Measurements from ENCODE around the gene THADA. TPM values are rescaled to one million over a fixed set of nuclear protein-coding genes. Genes with fewer than 3 reads are reported as not detected.
"Not testable (repeated sequence)": the region's sequence is repeated elsewhere in the genome, so short reads cannot be mapped to it uniquely, and the experiment has no call there.

Gene THADA
- total and polyA plus RNA-seq, 12 donors, result 7.5 to 18.0 (median 15.2) TPM

GRCh38 chr2:43557196-43557595, 38.6 kb downstream of the THADA start:
- H3K36me3 ChIP-seq, result peaks cover 0 to 98% (median 27%) of the 10 kb centered on the region in 9 donors
- TF ChIP-seq, protein P1, sequence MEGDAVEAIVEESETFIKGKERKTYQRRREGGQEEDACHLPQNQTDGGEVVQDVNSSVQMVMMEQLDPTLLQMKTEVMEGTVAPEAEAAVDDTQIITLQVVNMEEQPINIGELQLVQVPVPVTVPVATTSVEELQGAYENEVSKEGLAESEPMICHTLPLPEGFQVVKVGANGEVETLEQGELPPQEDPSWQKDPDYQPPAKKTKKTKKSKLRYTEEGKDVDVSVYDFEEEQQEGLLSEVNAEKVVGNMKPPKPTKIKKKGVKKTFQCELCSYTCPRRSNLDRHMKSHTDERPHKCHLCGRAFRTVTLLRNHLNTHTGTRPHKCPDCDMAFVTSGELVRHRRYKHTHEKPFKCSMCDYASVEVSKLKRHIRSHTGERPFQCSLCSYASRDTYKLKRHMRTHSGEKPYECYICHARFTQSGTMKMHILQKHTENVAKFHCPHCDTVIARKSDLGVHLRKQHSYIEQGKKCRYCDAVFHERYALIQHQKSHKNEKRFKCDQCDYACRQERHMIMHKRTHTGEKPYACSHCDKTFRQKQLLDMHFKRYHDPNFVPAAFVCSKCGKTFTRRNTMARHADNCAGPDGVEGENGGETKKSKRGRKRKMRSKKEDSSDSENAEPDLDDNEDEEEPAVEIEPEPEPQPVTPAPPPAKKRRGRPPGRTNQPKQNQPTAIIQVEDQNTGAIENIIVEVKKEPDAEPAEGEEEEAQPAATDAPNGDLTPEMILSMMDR (IDR thresholded peaks at IDR 0.05), result no peak
- intact Hi-C loops (cut with DNase I), result no loop called here

DNA sequence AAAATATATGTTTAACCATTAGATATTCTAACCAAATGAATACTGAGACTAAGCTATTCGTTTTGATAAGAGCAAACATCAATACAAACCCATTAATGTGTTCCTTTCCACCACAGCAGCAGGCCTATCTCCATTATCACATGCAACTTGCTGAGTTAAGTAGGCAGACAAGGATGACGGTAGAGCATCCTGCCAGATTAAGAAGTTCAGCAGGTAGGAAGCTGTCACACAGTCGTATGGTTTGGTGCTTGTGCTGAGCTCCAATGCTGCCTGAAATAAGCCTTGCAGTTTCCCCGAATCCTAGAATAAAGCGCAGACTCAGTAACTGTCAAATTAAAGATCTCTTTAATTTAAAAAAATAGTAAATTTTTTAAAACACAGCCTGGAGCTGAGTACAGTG, 39.6 kb downstream of the THADA start:
- Histone ChIP-seq H3K27ac (no peak overlapping the region), H3K27me3 (no peaks in the 10 kb centered on the region), H3K36me3 (peaks cover 0 to 98% (median 26%) of the 10 kb centered on the region in 9 donors), H3K9me3 (no peaks in the 10 kb centered on the region), H3K4me1 (peaks cover 0 to 9% (median 0%) of the 10 kb centered on the region in 9 donors), H3K4me3 (no peak overlapping the region)
- TF ChIP-seq, protein P1 (IDR thresholded peaks at IDR 0.05), result no peak
- WGBS, 2 donors, result 82 to 90% methylated on average over 5 of the region's 5 CpGs
- DNase-seq, result no peak
- ATAC-seq, result no peak
- intact Hi-C loops (cut with DNase I), result no loop called here

More at GRCh38 chr2:43557196-43557595, 38.6 kb downstream of the THADA start:
- Histone ChIP-seq H3K4me3 (no peak overlapping the region), H3K9me3 (no peaks in the 10 kb centered on the region), H3K27ac (no peak overlapping the region), H3K4me1 (peaks cover 0 to 9% (median 0%) of the 10 kb centered on the region in 9 donors), H3K27me3 (no peaks in the 10 kb centered on the region)
- DNase-seq, result no peak
- WGBS, 2 donors, result 93 to 96% methylated on average over 1 of the region's 1 CpG
- ATAC-seq, result no peak

DNA sequence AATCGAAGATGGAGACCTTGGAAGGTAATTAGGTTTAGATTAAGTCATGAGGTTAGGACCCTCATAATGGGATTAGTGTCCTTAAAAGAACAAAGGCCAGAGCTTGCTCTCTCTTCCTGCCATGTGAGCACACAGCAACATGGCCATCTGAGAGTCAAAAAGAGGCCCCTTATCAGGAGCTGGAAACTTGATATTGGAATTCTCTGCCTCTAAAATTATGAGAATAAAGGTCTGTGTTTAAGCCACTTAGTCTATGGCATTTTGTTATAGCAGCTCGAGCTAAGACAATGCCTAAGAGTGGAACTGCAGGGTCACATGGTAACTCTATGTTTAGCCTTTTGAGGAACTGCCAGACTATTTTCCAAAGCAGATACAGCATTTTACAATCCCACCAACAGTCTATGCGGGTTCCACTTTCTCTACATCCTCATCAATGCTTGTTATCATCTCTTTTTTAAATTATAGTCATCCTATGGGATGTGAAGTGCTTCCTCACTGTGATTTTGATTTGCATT, 42.4 kb downstream of the THADA start:
- intact Hi-C loops (cut with DNase I), result no loop called here
- Histone ChIP-seq H3K27ac (peak overlapping the region in 1 of 10 donors; percentile 23), H3K4me1 (peaks cover 0 to 9% (median 0%) of the 10 kb centered on the region in 9 donors), H3K9me3 (no peaks in the 10 kb centered on the region), H3K4me3 (no peak overlapping the region), H3K27me3 (no peaks in the 10 kb centered on the region), H3K36me3 (peaks cover 0 to 100% (median 32%) of the 10 kb centered on the region in 9 donors)
- TF ChIP-seq, protein P1 (IDR thresholded peaks at IDR 0.05), result no peak
- 57 to 58% methylated on average over 3 of the region's 3 CpGs for WGBS, 2 donors
- peak in 6 of 8 donors; percentile 44 to 64 (median 49) for ATAC-seq
- no peak for DNase-seq

DNA sequence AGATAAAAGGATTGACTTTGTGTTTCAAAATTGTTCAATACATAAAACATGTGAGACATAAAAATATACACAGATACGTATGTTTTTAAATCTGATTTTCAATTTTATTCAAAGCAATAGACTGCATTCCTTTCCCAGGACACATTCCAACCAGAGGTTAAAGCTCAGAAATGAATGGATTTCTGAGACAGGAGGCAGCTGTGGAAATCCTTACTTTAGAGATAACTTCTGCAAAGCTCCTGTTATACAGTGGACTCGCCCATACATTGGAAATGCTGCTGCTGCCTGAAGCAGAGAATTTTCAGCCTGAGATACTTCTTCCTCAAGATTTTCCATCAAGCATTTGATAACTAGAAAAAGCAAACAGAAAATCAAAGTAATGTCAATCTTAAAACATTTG, 43.8 kb downstream of the THADA start:
- Histone ChIP-seq H3K27ac (no peak overlapping the region), H3K4me3 (no peak overlapping the region), H3K4me1 (peaks cover 0 to 9% (median 0%) of the 10 kb centered on the region in 9 donors), H3K9me3 (no peaks in the 10 kb centered on the region), H3K36me3 (peaks cover 0 to 95% (median 27%) of the 10 kb centered on the region in 9 donors), H3K27me3 (no peaks in the 10 kb centered on the region)
- 90 to 96% methylated on average over 2 of the region's 2 CpGs for WGBS, 2 donors
- TF ChIP-seq, protein P1 (IDR thresholded peaks at IDR 0.05), result no peak
- ATAC-seq (no peak), DNase-seq (no peak)
- intact Hi-C loops (cut with DNase I), result no loop called here

DNA sequence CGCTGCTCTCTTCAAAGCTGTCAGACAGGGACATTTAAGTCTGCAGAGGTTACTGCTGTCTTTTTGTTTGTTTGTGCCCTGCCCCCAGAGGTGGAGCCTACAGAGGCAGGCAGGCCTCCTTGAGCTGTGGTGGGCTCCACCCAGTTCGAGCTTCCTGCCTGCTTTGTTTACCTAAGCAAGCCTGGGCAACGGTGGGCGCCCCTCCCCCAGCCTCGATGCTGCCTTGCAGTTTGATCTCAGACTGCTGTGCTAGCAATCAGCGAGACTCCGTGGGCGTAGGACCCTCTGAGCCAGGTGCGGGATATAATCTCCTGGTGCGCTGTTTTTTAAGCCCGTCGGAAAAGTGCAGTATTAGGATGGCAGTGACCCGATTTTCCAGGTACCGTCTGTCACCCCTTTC, 47.5 kb downstream of the THADA start:
- WGBS, 2 donors, result 96 to 97% methylated on average over 13 to 14 of the region's 14 CpGs
- H3K27me3 ChIP-seq, H3K9me3 ChIP-seq, H3K4me3 ChIP-seq, H3K4me1 ChIP-seq, DNase-seq, H3K27ac ChIP-seq, ATAC-seq: not testable (repeated sequence)
- peaks cover 0 to 59% (median 23%) of the 10 kb centered on the region in 9 donors for H3K36me3 ChIP-seq
- intact Hi-C loops (cut with DNase I), result loop anchor here in 1 of 10 donors (10.0 kb wide), 1 partner anchor 324 kb away; the partner anchor contains the start of gene ZFP36L2

All from heart right ventricle (tissue), 16 donors.